Smooth muscle cell (in vitro differentiated cells): Measurements from ENCODE around the gene COL15A1. TPM values are rescaled to one million over a fixed set of nuclear protein-coding genes. Genes with fewer than 3 reads are reported as not detected.
"Not testable (repeated sequence)": the region's sequence is repeated elsewhere in the genome, so short reads cannot be mapped to it uniquely, and the experiment has no call there.

ENCODE experiments used
- DNase-seq: peaks from one replicate; lab custom pipeline; 2025; ENCODE audit not compliant: unreplicated experiment; lab: John Stamatoyannopoulos, UW
- H2AFZ ChIP-seq: fragments of 200-600 bp; sonication (generic); 2 replicates; pipeline ENCODE4 v1.6.0; 2016; ENCODE audit warnings: antibody characterized with exemption, low read depth, mild to moderate bottlenecking
- H3F3A ChIP-seq: fragments of 200-600 bp; sonication (generic); 2 replicates; pipeline ENCODE4 v1.6.0; 2017; ENCODE audit warnings: antibody characterized with exemption, low read depth
- H3K27ac ChIP-seq: fragments of 200-600 bp; sonication (generic); 2 replicates; pipeline ENCODE4 v1.5.1; 2016; ENCODE audit warnings: low read depth, mild to moderate bottlenecking
- H3K27me3 ChIP-seq: fragments of 200-600 bp; sonication (generic); 2 replicates; pipeline ENCODE4 v1.6.1; 2016; ENCODE audit warnings: low read depth, mild to moderate bottlenecking
- H3K36me3 ChIP-seq: fragments of 200-600 bp; sonication (generic); 2 replicates; pipeline ENCODE4 v1.5.1; 2016; ENCODE audit warnings: low read depth
- H3K4me1 ChIP-seq: fragments of 200-600 bp; sonication (generic); 2 replicates; pipeline ENCODE4 v1.5.1; 2016; ENCODE audit warnings: low read depth
- H3K4me2 ChIP-seq: fragments of 200-600 bp; sonication (generic); 2 replicates; pipeline ENCODE4 v1.6.0; 2016; ENCODE audit warnings: mild to moderate bottlenecking
- H3K4me3 ChIP-seq: fragments of 200-600 bp; sonication (generic); 2 replicates; pipeline ENCODE4 v1.5.1; 2016; ENCODE audit warnings: mild to moderate bottlenecking
- H3K79me2 ChIP-seq: fragments of 200-600 bp; sonication (generic); 2 replicates; pipeline ENCODE4 v1.6.0; 2016; ENCODE audit warnings: low read depth, mild to moderate bottlenecking
- H3K9ac ChIP-seq: fragments of 200-600 bp; sonication (generic); 2 replicates; pipeline ENCODE4 v1.6.0; 2016; ENCODE audit warnings: low read depth
- H3K9me3 ChIP-seq: fragments of 200-600 bp; sonication (generic); replicated peaks from 2 replicates; pipeline ENCODE4 v1.5.1; 2016; ENCODE audit warnings: low read depth
- H4K20me1 ChIP-seq: fragments of 200-600 bp; sonication (generic); 2 replicates; pipeline ENCODE4 v1.6.0; 2016; ENCODE audit warnings: low read depth
- CTCF ChIP-seq: fragments of 200-600 bp; sonication (generic); IDR thresholded peaks from 2 replicates; pipeline ENCODE4 v1.5.1; 2017; ENCODE audit warnings: borderline replicate concordance, mild to moderate bottlenecking, antibody characterized with exemption; ENCODE audit not compliant: insufficient read depth, poor library complexity, severe bottlenecking
- WGBS: methylation state at CpG from one replicate; pipeline ENCODE4 v1.1.7; 2016; ENCODE audit warnings: low lambda C conversion rate; 5-methylcytosine and 5-hydroxymethylcytosine counted together
- polyA plus RNA-seq: library from polyadenylated mRNA; unstranded; fragments of >200 nt; fragmentation: Nextera tagmentation; extraction: Ambion mirVana; gene quantifications from 2 replicates; pipeline ENCODE4 v1.2.1, GENCODE V29; 2016
- total RNA-seq: library from RNA; depleted of rRNA; stranded (reverse); fragments of >200 nt; gene quantifications from 2 replicates; pipeline ENCODE4 v1.2.3, GENCODE V29; 2014

COL15A1 gene
- total and polyA plus RNA-seq, 2 experiments from 2014 or later = 222 to 293 TPM

- no peak for TF ChIP-seq CTCF
- Histone ChIP-seq H3K27me3 (no peaks in the 10 kb centered on the region), H3F3A (peaks cover 32% of the 10 kb centered on the region), H3K79me2 (no peaks in the 10 kb centered on the region), H4K20me1 (no peaks in the 10 kb centered on the region), H3K9ac (no peak overlapping the region), H3K4me1 (no peaks in the 10 kb centered on the region), H3K9me3 (no peaks in the 10 kb centered on the region), H3K4me2 (no peak overlapping the region), H2AFZ (no peak overlapping the region), H3K27ac (peak overlapping the region; percentile 71), H3K36me3 (no peaks in the 10 kb centered on the region), H3K4me3 (no peak overlapping the region)
- WGBS = 96% methylated on average over 1 of the region's 1 CpG
- no peak for DNase-seq
Observed at GRCh38 chr9:98909935-98910334, 33.8 kb upstream of the COL15A1 start.

GRCh38 chr9:98911042-98911441, 32.7 kb upstream of the COL15A1 start:
- Histone ChIP-seq H3K9me3 (no peaks in the 10 kb centered on the region), H3K9ac (no peak overlapping the region), H3K4me3 (no peak overlapping the region), H3K27ac (no peak overlapping the region), H3K4me1 (no peaks in the 10 kb centered on the region), H3F3A (peaks cover 29% of the 10 kb centered on the region), H3K79me2 (no peaks in the 10 kb centered on the region), H4K20me1 (no peaks in the 10 kb centered on the region), H3K27me3 (no peaks in the 10 kb centered on the region), H3K4me2 (no peak overlapping the region), H2AFZ (no peak overlapping the region), H3K36me3 (no peaks in the 10 kb centered on the region)
- 90% methylated on average over 5 of the region's 5 CpGs for WGBS
- no peak for DNase-seq
- TF ChIP-seq CTCF = no peak

GRCh38 chr9:98911738-98912137, 32.0 kb upstream of the COL15A1 start:
- not testable (repeated sequence) for H3K27me3 ChIP-seq, H4K20me1 ChIP-seq, H3K4me2 ChIP-seq, H3K9ac ChIP-seq, H3K9me3 ChIP-seq, DNase-seq, H3K36me3 ChIP-seq, H2AFZ ChIP-seq, H3K27ac ChIP-seq, H3K79me2 ChIP-seq, H3K4me3 ChIP-seq, H3K4me1 ChIP-seq
- 92% methylated on average over 6 of the region's 6 CpGs for WGBS
- peaks cover 30% of the 10 kb centered on the region for H3F3A ChIP-seq

GRCh38 chr9:98912450-98912849, 31.3 kb upstream of the COL15A1 start:
- Histone ChIP-seq H2AFZ (no peak overlapping the region), H3F3A (peaks cover 29% of the 10 kb centered on the region), H3K9ac (no peak overlapping the region), H3K4me2 (no peak overlapping the region), H3K36me3 (no peaks in the 10 kb centered on the region), H3K4me1 (peaks cover 9% of the 10 kb centered on the region), H3K9me3 (no peaks in the 10 kb centered on the region), H3K4me3 (no peak overlapping the region), H3K27ac (no peak overlapping the region), H4K20me1 (no peaks in the 10 kb centered on the region), H3K79me2 (no peaks in the 10 kb centered on the region), H3K27me3 (no peaks in the 10 kb centered on the region)
- no peak for DNase-seq
- no peak for TF ChIP-seq CTCF
- 93% methylated on average over 2 of the region's 2 CpGs for WGBS
